Endothelial cell of umbilical vein (primary cell): Measurements from ENCODE around the gene GSTA2. TPM values are rescaled to one million over a fixed set of nuclear protein-coding genes. Genes with fewer than 3 reads are reported as not detected.
"Not testable (repeated sequence)": the region's sequence is repeated elsewhere in the genome, so short reads cannot be mapped to it uniquely, and the experiment has no call there.

Source experiments
- BruUV-seq: library from RNA; stranded (reverse); fragments of 400-500 nt; replicated peaks from 2 replicates; lab custom pipeline; 2021; lab: Mats Ljungman, UMichigan
- CTCF ChIA-PET: fragments of 300-600, 350-600 bp; sonication (Branson Sonifier 250); formaldehyde crosslinking; loops from one replicate; lab custom pipeline; 2021; ENCODE audit warnings: antibody characterized with exemption, inconsistent platforms; lab: Charles Lee
- POLR2A ChIA-PET: fragments of 300-600, 350-600 bp; sonication (Branson Sonifier 250); formaldehyde crosslinking; loops from one replicate; lab custom pipeline; 2021; ENCODE audit warnings: antibody characterized with exemption, inconsistent platforms; lab: Charles Lee
- DNase-seq: peaks from one replicate; pipeline ENCODE4 v3.0.0-alpha.2; 2011; ENCODE audit warnings: low read depth, low spot score
- FAIRE-seq: peaks from 2 replicates; lab custom pipeline; 2011; peaks lifted over from hg19 to GRCh38; lab: Jason Lieb, UNC
- H2AFZ ChIP-seq: 2 replicates; pipeline ENCODE4 v1.6.0; 2012; ENCODE audit warnings: low read depth, low read length, control low read depth, inconsistent platforms
- H3K27ac ChIP-seq: 2 replicates; pipeline ENCODE4 v1.5.1; 2011; ENCODE audit warnings: low read depth, mild to moderate bottlenecking, control low read depth, low read length, moderate library complexity; ENCODE audit not compliant: insufficient read depth
- H3K27me3 ChIP-seq, 2 experiments: 2 replicates each; pipeline versions ENCODE4 v1.6.0 to v1.6.1; 2011; ENCODE audit warnings: low read length in 2 of 2, mixed read lengths in 1 of 2; ENCODE audit not compliant: control insufficient read depth in 2 of 2, insufficient read depth in 2 of 2
- H3K36me3 ChIP-seq, 2 experiments: 2 replicates in 1 of 2; 3 replicates in 1 of 2; pipeline ENCODE4 v1.5.1; 2011; ENCODE audit warnings: low read length in 2 of 2, mild to moderate bottlenecking in 1 of 2, moderate library complexity in 1 of 2; ENCODE audit not compliant: control insufficient read depth in 2 of 2, insufficient read depth in 2 of 2; ENCODE audit errors: extremely low read depth in 1 of 2
- H3K4me1 ChIP-seq: 3 replicates; pipeline ENCODE4 v1.5.1; 2011; ENCODE audit warnings: mild to moderate bottlenecking, low read length; ENCODE audit not compliant: control insufficient read depth, insufficient read depth; ENCODE audit errors: extremely low read depth
- H3K4me2 ChIP-seq: 2 replicates; pipeline ENCODE4 v1.6.1; 2011; ENCODE audit warnings: low read length, control low read depth, mixed read lengths; ENCODE audit not compliant: insufficient read depth
- H3K4me3 ChIP-seq, 3 experiments: fragments of 200-600 bp in 1 of 3; sonication (generic), shearing (Covaris generic) in 1 of 3; replicated peaks in 1 of 3; 2 replicates each; pipeline ENCODE4 v1.5.1; 2011 to 2016; ENCODE audit warnings: control low read depth in 3 of 3, low read length in 3 of 3, mild to moderate bottlenecking in 2 of 3, inconsistent platforms in 1 of 3, low read depth in 1 of 3, moderate library complexity in 1 of 3; ENCODE audit not compliant: insufficient read depth in 1 of 3
- H3K79me2 ChIP-seq: 2 replicates; pipeline ENCODE4 v1.6.0; 2012; ENCODE audit warnings: low read length, inconsistent platforms; ENCODE audit not compliant: control insufficient read depth, insufficient read depth
- H3K9ac ChIP-seq: replicated peaks from 2 replicates; pipeline ENCODE3; 2011; ENCODE audit warnings: low read length, control low read depth; ENCODE audit not compliant: insufficient read depth; ENCODE audit errors: extremely low read depth
- H3K9me1 ChIP-seq: replicated peaks from 3 replicates; pipeline ENCODE4 v1.6.0; 2011; ENCODE audit warnings: mild to moderate bottlenecking, low read length; ENCODE audit not compliant: control insufficient read depth, insufficient read depth; ENCODE audit errors: extremely low read depth
- H3K9me3 ChIP-seq: replicated peaks from 2 replicates; pipeline ENCODE4 v1.5.1; 2012; ENCODE audit warnings: low read length, inconsistent platforms; ENCODE audit not compliant: control insufficient read depth, insufficient read depth
- H4K20me1 ChIP-seq: replicated peaks from 2 replicates; pipeline ENCODE3; 2011; ENCODE audit warnings: mild to moderate bottlenecking, low read length; ENCODE audit not compliant: control insufficient read depth, insufficient read depth; ENCODE audit errors: extremely low read depth
- dilution Hi-C: fragments of 300-500 bp; cut with MboI; formaldehyde crosslinking; loops from one replicate; pipeline ENCODE4 v1.15.0; 2019; ENCODE audit warnings: low sequenced_read_pairs; ENCODE audit not compliant: extremely low pct_ligation_motif_present
- intact Hi-C: fragments of 100-400 bp; cut with micrococcal nuclease; formaldehyde crosslinking; loops from one replicate; pipeline ENCODE4 v1.10.0; 2022
- polyA plus RNA-seq, 4 experiments: library from polyadenylated mRNA; depleted of rRNA in 3 of 4; stranded (reverse) in 3 of 4; unstranded in 1 of 4; fragments of >200 nt; gene quantifications; 2 replicates each; pipeline versions ENCODE4 v1.2.1 to v1.2.3, GENCODE V29; 2011 to 2012; ENCODE audit warnings: missing spikeins in 1 of 4
- total RNA-seq: library from RNA; stranded (reverse); gene quantifications from 2 replicates; pipeline ENCODE4 v1.2.3, GENCODE V29; 2021

GSTA2 gene
- total and polyA plus RNA-seq, 2 donors (not counting 3 experiments of a cell fraction or from before 2014, with no cell fraction given): not detected

DNA sequence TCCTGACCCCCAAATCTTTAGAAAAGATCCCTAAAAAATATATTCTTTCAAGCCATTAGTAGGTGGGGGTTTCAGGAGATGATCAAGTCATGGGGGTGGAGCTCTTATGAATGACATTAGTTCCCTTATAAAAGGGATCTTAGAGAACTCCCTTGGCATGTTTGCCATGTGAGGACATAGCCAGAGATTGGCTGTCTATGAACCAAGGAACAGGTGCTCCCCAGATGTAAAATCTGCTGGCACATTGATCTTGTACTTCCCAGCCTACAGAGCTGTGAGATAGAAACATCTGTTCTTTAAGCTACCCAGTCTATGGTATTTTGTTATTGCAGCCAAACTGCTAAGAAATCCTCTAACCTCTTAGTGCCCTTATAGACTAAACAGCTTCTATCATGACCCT lies 4.4 kb upstream of the GSTA2 start:
- H3K27ac ChIP-seq, FAIRE-seq, H3K4me1 ChIP-seq, H4K20me1 ChIP-seq, BruUV-seq, POLR2A ChIA-PET, H3K9me1 ChIP-seq, CTCF ChIA-PET, intact Hi-C loops, H3K27me3 ChIP-seq, H3K9me3 ChIP-seq, H2AFZ ChIP-seq, H3K4me3 ChIP-seq, H3K4me2 ChIP-seq, dilution Hi-C loops, DNase-seq, H3K79me2 ChIP-seq, H3K9ac ChIP-seq, H3K36me3 ChIP-seq: not testable (repeated sequence)

DNA sequence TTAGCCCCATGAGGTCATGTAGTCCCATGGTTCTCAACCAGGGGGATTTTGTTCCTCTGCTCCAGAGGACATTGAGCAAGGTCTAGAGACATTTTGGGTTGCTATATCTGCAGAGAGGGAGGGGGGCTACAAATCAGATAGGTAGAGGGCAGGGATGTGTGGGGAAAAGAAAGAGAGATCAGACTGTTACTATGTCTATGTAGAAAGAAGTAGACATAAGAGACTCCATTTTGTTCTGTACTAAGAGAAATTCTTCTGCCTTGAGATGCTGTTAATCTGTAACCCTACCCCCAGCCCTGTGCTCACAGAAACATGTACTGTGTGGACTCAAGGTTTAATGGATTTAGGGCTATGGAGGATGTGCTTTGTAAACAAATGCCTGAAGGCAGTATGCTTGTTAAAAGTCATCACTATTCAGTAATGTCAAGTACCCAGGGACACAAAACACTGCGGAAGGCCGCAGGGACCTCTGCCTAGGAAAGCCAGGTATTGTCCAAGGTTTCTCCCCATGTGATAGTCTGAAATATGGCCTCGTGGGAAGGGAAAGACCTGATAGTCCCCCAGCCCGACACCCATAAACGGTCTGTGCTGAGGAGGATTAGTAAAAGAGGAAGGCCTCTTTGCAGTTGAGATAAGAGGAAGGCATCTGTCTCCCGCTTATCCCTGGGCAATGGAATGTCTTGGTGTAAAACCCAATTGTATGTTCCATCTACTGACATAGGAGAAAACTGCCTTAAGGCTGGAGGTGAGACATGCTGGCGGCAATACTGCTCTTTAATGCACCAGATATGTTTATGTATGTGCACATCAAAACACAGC lies 1.4 kb downstream of the GSTA2 start:
- FAIRE-seq, H2AFZ ChIP-seq, H3K79me2 ChIP-seq, H3K27me3 ChIP-seq, H3K27ac ChIP-seq, H3K9me3 ChIP-seq, POLR2A ChIA-PET, H3K4me3 ChIP-seq, H3K9me1 ChIP-seq, H3K36me3 ChIP-seq, H4K20me1 ChIP-seq, DNase-seq, BruUV-seq, intact Hi-C loops, dilution Hi-C loops, H3K4me2 ChIP-seq, H3K4me1 ChIP-seq, CTCF ChIA-PET, H3K9ac ChIP-seq: not testable (repeated sequence)
